ENCODE results near the gene FAM135A.

GRCh38 chr6:70415660-70416059, 2.4 kb downstream of the FAM135A start:
- TF ChIP-seq SIN3A (IDR thresholded peaks at IDR 0.05; ENCODE audit: borderline replicate concordance, insufficient read depth, low read length) = no peak
- TF ChIP-seq TAF1 (IDR thresholded peaks at IDR 0.05; ENCODE audit: borderline replicate concordance, insufficient read depth, low read length) = no peak
- TF ChIP-seq REST (IDR thresholded peaks at IDR 0.05; ENCODE audit: insufficient read depth in 1 of 2, low read depth in 2 of 2, low read length in 2 of 2) = no peak
- TF ChIP-seq POLR2AphosphoS5 (IDR thresholded peaks at IDR 0.05; ENCODE audit: low read depth, low read length) = no peak
